GM13976 (cell line): Measurements from ENCODE around the gene MIER3.

Source experiments
- DNase-seq: peaks from one replicate; pipeline ENCODE4 v3.0.0; 2012; ENCODE audit warnings: low spot score
- CTCF ChIP-seq: IDR thresholded peaks from 2 replicates; pipeline ENCODE4 v1.5.1; 2012; ENCODE audit warnings: borderline replicate concordance, mild to moderate bottlenecking; ENCODE audit not compliant: insufficient read depth; ENCODE audit errors: extremely low read depth, missing control alignments, control extremely low read depth
- in situ Hi-C: fragments of 300-500 bp; cut with MboI; formaldehyde crosslinking; loops from one replicate; pipeline ENCODE4 v1.12.0; 2022; ENCODE audit warnings: low sequenced_read_pairs, mixed read lengths, inconsistent platforms; ENCODE audit not compliant: unreplicated experiment

MIER3 gene

GRCh38 chr5:56962286-56962685 is 10.4 kb upstream of the MIER3 start:
- DNase-seq = no peak
- TF ChIP-seq CTCF = no peak
- in situ Hi-C loops = no loop called here

GRCh38 chr5:56961746-56962145 is 9.8 kb upstream of the MIER3 start:
- DNase-seq = no peak
- in situ Hi-C loops = no loop called here
- no peak for TF ChIP-seq CTCF

- in situ Hi-C loops = no loop called here
- TF ChIP-seq CTCF = no peak
- DNase-seq = no peak
These were observed 7.4 kb upstream of the MIER3 start for GRCh38 chr5:56959326-56959725.

- DNase-seq = no peak
- no peak for TF ChIP-seq CTCF
- in situ Hi-C loops = no loop called here
These were observed 6.7 kb upstream of the MIER3 start for GRCh38 chr5:56958595-56958994.

- DNase-seq = no peak
- in situ Hi-C loops = no loop called here
- no peak for TF ChIP-seq CTCF
These were observed 2.3 kb upstream of the MIER3 start for GRCh38 chr5:56954262-56954661.

GRCh38 chr5:56951126-56951945 is 587 bp downstream of the MIER3 start:
- no peak for TF ChIP-seq CTCF
- in situ Hi-C loops = no loop called here
- DNase-seq = peak; percentile 70
